ENCODE results near the gene SPECC1.
"Not testable (repeated sequence)": the region's sequence is repeated elsewhere in the genome, so short reads cannot be mapped to it uniquely, and the experiment has no call there.

SPECC1 gene

DNA sequence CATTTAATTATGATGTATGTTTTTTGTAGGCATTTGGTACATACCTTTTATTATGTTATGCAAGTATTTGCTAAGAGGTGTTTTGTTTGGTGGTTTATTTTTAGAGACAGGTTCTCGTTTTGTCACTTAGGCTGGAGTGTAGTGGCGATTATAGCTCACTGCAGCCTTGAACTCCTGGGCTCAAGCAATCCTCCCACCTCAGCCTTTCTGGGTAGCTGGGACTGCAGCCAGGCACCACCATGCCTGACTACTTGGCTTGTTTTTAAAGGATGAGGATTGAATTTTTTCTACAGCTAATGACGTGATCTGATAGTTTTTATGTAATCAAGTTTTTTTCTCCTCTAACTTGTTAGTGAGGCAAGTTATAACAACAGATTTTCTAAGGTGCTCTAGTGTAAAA is 199.6 kb downstream of the SPECC1 start:
- no peak for DNase-seq (ENCODE audit: low spot score)

- DNase-seq (ENCODE audit: low spot score), result no peak
These were observed 201.0 kb downstream of the SPECC1 start for GRCh38 chr17:20210180-20210579.

GRCh38 chr17:20210614-20211013 is 201.5 kb downstream of the SPECC1 start:
- DNase-seq (ENCODE audit: low spot score), result no peak

DNA sequence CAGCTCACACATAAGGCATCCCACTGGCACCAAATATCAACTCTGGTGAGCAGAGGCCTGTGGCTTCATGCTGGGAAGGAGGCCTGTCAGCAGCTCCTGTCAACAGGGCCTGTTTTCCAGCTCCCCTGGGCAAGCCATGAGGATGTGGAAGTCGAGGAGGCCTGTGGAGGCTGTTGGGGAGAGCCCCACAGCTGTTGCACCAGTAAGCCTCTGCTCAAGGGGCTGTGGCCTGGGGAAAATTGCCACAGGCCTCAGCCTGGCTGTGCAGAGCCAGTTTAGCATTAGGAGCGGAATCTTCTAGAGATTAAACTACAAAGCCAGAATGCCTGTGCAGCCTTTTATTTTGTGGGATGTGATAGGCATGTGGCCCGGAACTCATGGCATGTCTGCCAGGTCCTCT is 202.1 kb downstream of the SPECC1 start:
- no peak for DNase-seq (ENCODE audit: low spot score)

DNA sequence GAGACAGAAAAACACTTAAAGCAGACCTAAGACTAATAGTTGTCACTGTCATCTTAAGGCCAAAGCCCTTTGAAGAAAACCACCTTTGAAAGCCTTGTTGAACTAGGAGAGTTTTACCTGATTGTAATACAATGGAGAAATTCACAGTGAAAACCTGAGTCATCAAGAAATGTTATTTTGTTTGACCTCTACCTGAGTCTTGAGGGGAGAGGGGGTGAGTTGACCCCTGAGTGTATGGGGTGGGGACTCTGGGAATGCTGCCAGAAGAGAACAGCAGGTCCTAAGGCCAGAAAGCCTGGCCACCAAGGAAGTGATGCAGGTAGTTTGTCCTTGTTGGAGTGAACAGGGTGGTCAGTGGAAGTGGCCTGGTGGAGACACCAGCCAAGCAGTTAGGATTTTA is 204.3 kb downstream of the SPECC1 start:
- no peak for DNase-seq (ENCODE audit: low spot score)

- no peak for DNase-seq (ENCODE audit: low spot score)
These were observed 205.6 kb downstream of the SPECC1 start for GRCh38 chr17:20214794-20215193.

DNA sequence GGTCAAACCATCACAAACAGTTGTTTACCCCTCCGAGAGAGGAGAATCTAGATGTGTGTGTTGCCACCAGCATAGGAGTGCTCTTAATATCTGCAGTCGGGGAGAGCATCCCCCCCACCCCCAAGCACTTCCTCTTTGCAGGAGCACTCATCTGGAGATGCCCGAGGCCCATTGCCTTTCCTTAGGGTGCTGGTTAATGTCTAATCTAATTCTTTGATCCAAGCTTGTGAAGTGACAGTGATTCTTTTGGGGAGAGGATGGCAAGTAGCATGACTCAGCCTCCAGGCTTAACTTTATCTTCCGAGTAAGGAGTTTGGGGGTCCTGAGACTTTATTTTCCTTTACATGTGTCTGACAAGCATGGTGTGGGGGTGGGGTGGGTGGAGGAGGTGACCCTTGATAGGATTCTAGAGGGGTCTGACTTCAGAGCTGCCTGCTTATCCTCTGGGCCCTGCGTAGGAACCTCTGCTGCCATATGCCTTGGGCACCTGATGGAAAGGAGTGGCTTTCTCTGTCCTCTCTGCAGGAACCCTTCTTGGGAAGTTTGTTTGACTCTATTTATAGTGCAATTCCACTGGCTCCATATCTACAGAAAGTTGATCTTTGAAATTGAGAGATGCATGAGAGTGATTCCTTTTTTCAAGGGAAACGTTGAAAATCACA is 207.1 kb downstream of the SPECC1 start:
- no peak for DNase-seq (ENCODE audit: low spot score)

DNA sequence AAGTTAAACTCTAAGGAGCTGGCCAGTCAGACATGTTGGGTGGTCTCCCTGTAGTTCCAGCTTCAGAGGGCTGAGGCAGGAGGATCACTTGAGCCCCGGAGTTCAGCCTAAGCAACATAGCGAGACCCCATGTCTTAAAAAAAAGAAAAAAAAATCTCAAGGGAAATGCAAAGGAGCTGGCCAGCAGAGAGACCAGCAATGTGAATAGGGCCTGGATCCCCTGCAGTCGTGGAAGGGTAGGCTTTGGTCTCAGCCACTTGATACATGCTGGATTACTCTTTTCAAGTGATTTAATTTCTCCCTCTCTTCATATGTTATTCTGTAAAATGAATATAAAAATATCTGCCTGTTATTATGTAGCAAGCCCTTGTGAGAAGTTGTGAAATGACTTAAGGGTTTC is 207.7 kb downstream of the SPECC1 start:
- DNase-seq (ENCODE audit: low spot score), result no peak

GRCh38 chr17:20217677-20218076 is 208.5 kb downstream of the SPECC1 start:
- no peak for DNase-seq (ENCODE audit: low spot score)

DNA sequence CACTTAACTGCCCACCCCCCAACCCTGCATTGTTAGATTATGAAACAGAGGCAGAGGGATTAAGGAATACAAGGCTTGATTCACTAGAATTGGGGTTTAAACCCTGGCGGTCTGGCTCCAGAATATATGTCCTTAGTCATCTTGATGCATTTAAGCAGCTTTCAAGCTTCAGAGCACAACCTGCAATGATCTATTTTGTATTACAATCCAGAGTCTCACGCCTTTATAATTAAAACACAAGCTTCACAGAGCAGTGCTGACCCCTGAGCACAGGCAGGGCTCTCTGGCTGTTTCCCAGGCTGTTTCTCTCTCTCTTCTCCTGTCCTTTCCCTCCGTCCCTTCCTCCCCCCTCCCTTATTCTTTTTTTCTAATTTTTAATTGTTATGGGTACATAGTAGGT is 209.1 kb downstream of the SPECC1 start:
- no peak for DNase-seq (ENCODE audit: low spot score)

GRCh38 chr17:20223808-20224328 is 214.7 kb downstream of the SPECC1 start:
- no peak for DNase-seq (ENCODE audit: low spot score)

- no peak for DNase-seq (ENCODE audit: low spot score)
These were observed 215.2 kb downstream of the SPECC1 start for GRCh38 chr17:20224379-20224778.

- no peak for DNase-seq (ENCODE audit: low spot score)
These were observed 216.3 kb downstream of the SPECC1 start for GRCh38 chr17:20225162-20226115.

DNA sequence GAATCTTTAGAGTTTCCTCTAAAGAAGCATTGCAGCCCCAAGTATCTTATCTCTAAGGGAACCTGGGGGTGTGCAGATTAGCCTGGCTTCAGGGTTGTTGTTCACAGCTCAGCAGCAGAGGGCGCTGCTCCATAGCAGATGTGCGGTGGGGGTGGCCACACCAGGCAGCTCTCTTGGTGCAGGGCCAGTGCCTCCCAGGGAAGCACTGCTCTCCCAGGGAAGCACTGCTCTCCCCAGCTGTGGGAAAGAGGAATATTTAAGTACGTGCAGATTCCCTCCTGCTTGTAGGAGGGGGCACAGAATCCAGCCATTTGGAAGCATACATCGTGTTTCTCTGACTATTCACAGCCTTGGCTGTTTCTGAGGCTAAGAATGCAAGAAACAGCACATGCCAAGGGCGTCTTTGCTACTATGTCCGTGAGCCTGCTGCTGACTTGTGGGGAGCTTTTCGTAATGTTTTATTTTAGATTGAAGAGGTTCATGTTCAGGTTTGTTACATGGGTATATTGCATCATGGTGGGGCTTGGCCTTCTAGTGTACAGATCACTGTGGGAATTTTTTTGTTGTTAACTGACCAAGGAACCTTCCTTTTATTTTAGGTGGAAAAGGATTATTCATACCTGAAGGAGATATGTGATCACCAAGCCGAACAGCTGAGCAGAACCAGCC is 217.8 kb downstream of the SPECC1 start:
- DNase-seq (ENCODE audit: low spot score), result peak; percentile 85

DNA sequence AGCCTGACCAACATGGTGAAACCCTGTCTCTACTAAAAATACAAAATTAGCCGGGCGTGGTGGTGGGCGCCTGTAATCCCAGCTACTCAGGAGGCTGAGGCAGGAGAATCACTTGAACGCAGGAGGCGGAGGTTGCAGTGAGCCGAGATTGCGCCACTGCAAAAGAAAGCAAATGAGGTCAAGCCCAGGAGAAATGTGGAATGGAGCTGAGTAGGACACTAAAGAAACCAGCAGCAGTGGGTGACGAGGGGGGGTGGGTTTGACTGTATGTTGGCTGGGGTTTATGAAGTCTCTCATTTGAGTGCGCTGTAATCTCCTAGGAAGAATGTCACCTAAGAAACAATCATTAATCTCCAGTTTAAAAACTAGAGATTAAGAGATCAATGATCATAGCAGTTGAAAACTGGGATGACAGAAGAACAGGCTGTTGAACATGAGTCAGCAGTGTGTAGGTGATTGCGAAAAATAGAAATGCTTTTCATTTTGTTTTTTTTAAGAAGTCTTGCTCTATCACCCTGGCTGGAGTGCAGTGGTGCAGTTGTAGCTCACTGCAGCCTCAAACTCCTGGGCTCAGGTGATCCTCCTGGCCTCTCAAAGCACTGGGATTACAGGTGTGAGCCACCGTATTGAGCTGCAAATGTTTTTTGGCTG is 218.7 kb downstream of the SPECC1 start:
- not testable (repeated sequence) for DNase-seq (ENCODE audit: low spot score)

DNA sequence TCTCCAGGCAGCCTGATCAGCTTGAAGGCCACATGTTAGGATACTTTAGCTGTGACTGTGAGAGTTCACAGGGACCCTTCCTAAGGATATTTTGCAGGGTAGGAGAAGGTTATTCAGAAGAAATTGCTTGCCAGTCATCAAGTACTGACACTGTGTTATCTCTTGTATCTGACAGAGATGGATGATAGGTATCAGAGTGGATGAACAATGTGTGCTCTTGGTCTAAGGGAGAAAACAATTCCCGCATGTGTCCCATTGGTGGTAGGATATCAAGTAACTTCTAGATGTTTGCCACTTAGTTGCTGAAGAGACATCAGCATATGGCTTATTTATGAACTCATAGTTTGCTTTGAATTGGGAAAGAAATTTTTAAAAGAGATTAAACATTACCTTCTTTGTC is 219.3 kb downstream of the SPECC1 start:
- no peak for DNase-seq (ENCODE audit: low spot score)

DNA sequence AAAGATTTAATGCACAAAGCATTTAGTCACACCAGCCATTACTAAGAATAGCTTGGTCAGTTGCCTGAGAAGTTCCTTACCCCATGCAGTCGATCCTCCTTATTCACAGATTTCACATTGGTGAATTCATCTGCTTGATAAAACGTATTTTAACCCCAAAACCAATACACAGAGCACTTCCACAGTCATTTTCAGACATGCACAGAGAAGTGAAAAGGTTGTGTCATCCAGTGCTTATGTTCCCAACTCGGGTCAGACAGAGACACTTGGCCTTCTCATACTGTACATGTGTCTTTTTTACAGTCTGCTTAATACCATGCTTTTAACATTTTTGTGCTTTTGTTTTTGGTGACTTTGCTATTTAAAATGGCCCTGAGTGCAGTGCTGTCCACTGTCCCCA is 219.7 kb downstream of the SPECC1 start:
- DNase-seq (ENCODE audit: low spot score), result no peak

- no peak for DNase-seq (ENCODE audit: low spot score)
These were observed 221.8 kb downstream of the SPECC1 start for GRCh38 chr17:20230924-20231323.

GRCh38 chr17:20232611-20233010 is 223.5 kb downstream of the SPECC1 start:
- no peak for DNase-seq (ENCODE audit: low spot score)

DNA sequence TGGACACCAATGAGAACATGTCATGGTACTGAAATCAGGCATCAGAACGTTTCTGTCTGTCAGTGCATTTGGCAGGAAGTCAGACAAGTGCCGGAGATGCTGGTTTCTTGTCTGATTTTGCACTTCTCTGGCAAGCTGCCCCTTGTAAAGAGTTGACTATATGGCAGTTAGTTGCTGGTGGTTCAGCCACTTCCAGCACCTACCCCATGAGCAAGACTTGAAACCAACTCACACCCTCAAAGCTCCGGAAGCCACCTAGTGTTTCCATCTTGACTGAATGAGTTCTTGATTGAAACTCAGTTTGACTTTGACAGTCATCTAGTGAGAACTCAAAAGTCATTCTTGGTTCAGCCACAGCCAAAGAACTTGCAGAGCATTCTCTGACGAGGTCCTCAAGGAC is 225.1 kb downstream of the SPECC1 start:
- no peak for DNase-seq (ENCODE audit: low spot score)

DNA sequence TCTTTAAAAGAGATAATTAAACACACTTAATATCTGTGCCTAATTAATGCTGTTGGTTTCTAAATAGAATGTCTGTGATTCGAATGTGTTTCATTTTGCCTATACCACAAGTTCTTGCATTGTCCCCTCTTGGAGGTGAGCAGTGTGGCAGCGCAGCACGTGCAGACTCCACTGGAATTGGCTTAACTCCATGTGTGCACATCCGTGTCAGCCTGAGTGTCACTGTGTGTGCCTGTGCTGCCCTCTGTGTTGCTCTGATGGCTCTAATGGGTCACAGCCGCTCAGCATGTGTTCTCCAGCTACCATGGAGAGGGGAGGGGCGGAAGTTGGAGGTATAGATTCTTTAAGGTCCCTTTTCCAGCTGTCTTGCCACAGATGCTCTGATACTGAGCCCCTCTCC is 226.6 kb downstream of the SPECC1 start:
- DNase-seq (ENCODE audit: low spot score), result no peak

DNA sequence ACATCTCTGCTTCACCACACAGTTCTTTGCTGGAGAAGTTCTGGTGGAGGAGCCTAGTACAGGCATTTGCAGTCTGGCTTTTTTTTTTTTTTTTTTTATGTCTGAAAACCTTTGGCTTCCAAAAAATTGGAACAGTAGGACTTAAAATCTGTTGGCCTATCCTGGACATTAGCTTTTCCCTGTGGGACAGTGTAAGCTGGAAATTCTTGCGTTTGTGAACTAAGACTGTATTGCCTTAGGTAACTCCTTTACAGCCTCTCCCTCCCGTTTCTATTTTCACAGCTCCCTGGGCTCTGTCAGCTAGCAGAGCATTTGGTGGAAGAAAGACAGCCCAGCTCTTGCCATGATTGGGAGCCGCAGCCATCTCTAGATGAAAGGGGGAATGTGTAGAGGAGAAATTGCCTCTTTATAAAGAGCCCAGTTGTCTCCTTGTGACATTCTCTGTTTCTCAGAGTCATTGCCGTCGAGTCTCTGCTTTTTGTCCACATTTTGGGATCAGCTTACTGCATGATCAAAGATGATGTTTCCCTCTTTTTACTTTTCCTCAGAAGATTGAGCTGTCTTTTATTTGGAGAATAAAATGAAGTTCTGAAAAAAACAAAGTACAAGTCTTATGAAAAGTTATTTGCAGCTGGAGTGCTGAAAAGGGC is 227.5 kb downstream of the SPECC1 start:
- no peak for DNase-seq (ENCODE audit: low spot score)

Data from iPS-NIHi11 (cell line).